PC-3 (cell line): ENCODE results near the gene SRGAP1.

Experiments
- CTCF ChIP-seq: fragments of 300-600 bp; sonication (generic); conservative IDR thresholded peaks from 2 replicates; pipeline ENCODE4 v1.5.1; 2017; ENCODE audit warnings: antibody characterized with exemption, low read depth, mild to moderate bottlenecking, low read length
- EZH2 ChIP-seq: fragments of 300-600 bp; sonication (generic); IDR thresholded peaks from one replicate; pipeline ENCODE4 v1.6.1; 2017; ENCODE audit warnings: antibody characterized with exemption, mild to moderate bottlenecking, low read length; ENCODE audit not compliant: unreplicated experiment
- EZH2phosphoT487 ChIP-seq: fragments of 300-600 bp; sonication (generic); IDR thresholded peaks from 2 replicates; pipeline ENCODE4 v1.6.1; 2018; ENCODE audit warnings: mild to moderate bottlenecking, antibody characterized with exemption, low read length, borderline replicate concordance

DNA sequence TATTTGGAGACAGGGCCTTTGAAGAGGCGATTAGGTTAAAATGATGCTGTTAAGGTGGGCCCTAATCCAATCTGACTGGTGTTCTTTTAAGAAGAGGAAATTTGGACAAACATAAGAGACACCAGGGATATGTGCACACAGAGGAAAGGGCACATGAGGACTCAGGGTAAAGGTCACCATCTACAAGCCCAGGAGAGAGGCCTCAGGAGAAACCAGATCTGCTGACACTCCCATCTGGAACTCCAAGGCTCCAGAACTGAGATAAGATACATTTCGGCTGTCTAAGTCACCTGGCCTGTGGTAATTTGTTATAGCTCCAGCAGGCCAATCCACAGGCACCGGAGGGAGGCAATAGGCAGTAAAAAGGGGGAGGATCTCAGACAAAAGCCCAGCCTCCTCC lies 329.0 kb downstream of the SRGAP1 start:
- TF ChIP-seq CTCF (no peak), EZH2phosphoT487 (no peak), EZH2 (no peak)
